ENCODE results near the gene GAGE10.
"Not testable (repeated sequence)": the region's sequence is repeated elsewhere in the genome, so short reads cannot be mapped to it uniquely, and the experiment has no call there.

GAGE10 gene

DNA sequence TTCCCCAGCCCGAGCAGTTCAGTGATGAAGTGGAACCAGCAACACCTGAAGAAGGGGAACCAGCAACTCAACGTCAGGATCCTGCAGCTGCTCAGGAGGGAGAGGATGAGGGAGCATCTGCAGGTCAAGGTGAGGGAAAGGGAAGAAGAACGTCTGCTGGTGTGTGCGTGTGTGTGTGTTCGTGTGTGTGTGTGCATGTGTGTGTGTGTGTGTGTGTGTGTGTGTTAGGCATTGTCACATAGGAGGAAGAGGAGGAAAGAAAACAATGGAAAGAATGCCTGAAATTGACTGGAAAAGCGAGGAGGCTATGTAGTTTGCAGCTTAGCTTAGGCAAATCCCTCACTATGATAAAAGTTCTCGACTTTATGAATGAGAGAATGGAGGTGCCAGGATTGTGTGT, 20.3 kb downstream of the GAGE10 start:
- DNase-seq (ENCODE audit: low spot score): not testable (repeated sequence)

DNA sequence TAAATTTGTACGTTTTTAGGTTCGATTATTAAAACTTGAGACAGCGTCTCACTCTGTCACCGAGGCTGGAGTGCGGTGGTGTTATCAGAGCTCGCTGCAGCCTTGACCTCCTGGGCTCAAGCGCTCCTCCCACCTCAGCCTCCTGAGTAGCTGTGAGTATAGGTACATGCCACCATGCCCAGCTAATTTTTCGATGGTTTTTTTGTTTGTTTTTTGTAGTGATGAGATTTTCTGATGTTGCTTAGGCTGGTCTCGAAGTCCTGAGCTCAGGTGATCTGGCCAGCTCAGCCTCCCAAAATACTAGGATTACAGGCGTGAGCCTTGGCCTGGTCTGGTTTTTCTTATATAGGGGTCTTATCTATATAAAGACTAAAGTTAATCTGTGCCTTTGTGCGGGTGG, 27.0 kb downstream of the GAGE10 start:
- not testable (repeated sequence) for DNase-seq (ENCODE audit: low spot score)

DNA sequence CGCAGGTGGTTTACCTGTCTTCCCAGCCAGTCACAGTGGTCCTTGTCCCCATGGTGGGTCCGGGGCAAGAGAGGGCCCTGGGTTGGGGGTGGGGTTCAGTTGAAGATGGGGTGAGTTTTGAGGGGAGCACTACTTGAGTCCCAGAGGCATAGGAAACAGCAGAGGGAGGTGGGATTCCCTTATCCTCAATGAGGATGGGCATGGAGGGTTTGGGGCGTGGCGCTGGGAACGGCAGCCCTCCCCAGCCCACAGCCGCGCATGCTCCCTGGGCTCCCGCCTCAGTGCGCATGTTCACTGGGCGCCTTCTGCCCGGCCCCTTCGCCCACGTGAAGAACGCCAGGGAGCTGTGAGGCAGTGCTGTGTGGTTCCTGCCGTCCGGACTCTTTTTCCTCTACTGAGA, 27.8 kb downstream of the GAGE10 start, which contains the start of gene GAGE13:
Gene GAGE13, plus strand, starts transcription at position 301 of the 400 bp plus-strand sequence. CDS start 1,156 bp downstream, outside the sequence.
- DNase-seq (ENCODE audit: low spot score): not testable (repeated sequence)

DNA sequence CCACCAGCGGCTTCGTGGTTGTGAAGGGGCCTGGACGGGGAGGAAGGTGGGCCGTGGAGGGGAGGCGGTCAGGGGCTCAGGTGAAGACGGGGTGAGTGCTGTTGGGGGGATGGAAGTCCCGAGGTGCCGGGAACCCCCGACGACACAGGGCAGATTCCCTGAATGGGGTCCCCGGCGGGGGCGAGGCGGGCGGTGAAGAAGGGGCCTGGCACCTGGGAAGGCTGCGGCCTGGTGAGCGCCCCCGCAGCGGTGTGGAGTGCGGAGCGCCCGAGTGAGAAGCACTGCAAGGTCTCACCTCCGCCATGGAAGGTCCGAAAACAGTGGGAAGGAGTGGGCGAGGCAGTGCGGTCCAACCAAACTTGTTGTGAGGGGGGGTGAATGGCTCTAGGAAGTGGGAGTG, 28.4 kb downstream of the GAGE10 start:
- not testable (repeated sequence) for DNase-seq (ENCODE audit: low spot score)

DNA sequence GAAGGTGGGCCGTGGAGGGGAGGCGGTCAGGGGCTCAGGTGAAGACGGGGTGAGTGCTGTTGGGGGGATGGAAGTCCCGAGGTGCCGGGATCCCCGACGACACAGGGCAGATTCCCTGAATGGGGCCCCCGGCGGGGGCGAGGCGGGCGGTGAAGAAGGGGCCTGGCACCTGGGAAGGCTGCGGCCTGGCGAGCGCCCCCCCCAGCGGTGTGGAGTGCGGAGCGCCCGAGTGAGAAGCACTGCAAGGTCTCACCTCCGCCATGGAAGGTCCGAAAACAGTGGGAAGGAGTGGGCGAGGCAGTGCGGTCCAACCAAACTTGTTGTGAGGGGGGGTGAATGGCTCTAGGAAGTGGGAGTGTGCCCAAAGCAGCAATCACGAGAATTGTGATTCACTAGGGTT, 38.0 kb downstream of the GAGE10 start:
- DNase-seq (ENCODE audit: low spot score): not testable (repeated sequence)

- not testable (repeated sequence) for DNase-seq (ENCODE audit: low spot score)
These were observed 41.2 kb downstream of the GAGE10 start for GRCh38 chrX:49344496-49345175.

GRCh38 chrX:49345402-49345801, 42.0 kb downstream of the GAGE10 start:
- not testable (repeated sequence) for DNase-seq (ENCODE audit: low spot score)

- not testable (repeated sequence) for DNase-seq (ENCODE audit: low spot score)
These were observed 42.7 kb downstream of the GAGE10 start for GRCh38 chrX:49346150-49346549.
